ENCODE results near the gene THAP12. TPM values are rescaled to one million over a fixed set of nuclear protein-coding genes. Genes with fewer than 3 reads are reported as not detected.
"Not testable (repeated sequence)": the region's sequence is repeated elsewhere in the genome, so short reads cannot be mapped to it uniquely, and the experiment has no call there.

THAP12 gene
- total RNA-seq, 1 donor from 2014 or later: 24.1 TPM

- no peak overlapping the region for H3K4me3 ChIP-seq (ENCODE audit: low read depth, low read length)
- no peak for DNase-seq (ENCODE audit: low read depth)
- peak; percentile 8 for TF ChIP-seq CTCF (conservative IDR thresholded peaks at IDR 0.05; ENCODE audit: low read depth, low read length)
Measured at GRCh38 chr11:76410851-76411357, 30.0 kb upstream of the THAP12 start.

- peak overlapping the region; percentile 29 for H3K4me3 ChIP-seq (ENCODE audit: low read depth, low read length)
- DNase-seq (ENCODE audit: low read depth): peak; percentile 63
- no peak for TF ChIP-seq CTCF (conservative IDR thresholded peaks at IDR 0.05; ENCODE audit: low read depth, low read length)
Measured at GRCh38 chr11:76408171-76408965, 27.4 kb upstream of the THAP12 start.

- no peak overlapping the region for H3K4me3 ChIP-seq (ENCODE audit: low read depth, low read length)
- TF ChIP-seq CTCF (conservative IDR thresholded peaks at IDR 0.05; ENCODE audit: low read depth, low read length): no peak
- DNase-seq (ENCODE audit: low read depth): no peak
Measured at GRCh38 chr11:76406359-76406758, 25.4 kb upstream of the THAP12 start.

GRCh38 chr11:76401484-76401883, 20.6 kb upstream of the THAP12 start:
- DNase-seq (ENCODE audit: low read depth); H3K4me3 ChIP-seq (ENCODE audit: low read depth, low read length): not testable (repeated sequence)

- no peak for TF ChIP-seq CTCF (conservative IDR thresholded peaks at IDR 0.05; ENCODE audit: low read depth, low read length)
Measured at GRCh38 chr11:76400967-76401366, 20.0 kb upstream of the THAP12 start.

GRCh38 chr11:76397383-76397782, 16.5 kb upstream of the THAP12 start:
- H3K4me3 ChIP-seq (ENCODE audit: low read depth, low read length): no peak overlapping the region
- no peak for DNase-seq (ENCODE audit: low read depth)
- TF ChIP-seq CTCF (conservative IDR thresholded peaks at IDR 0.05; ENCODE audit: low read depth, low read length): no peak

More at GRCh38 chr11:76400967-76401366, 20.0 kb upstream of the THAP12 start:
- no peak for DNase-seq (ENCODE audit: low read depth)
- no peak overlapping the region for H3K4me3 ChIP-seq (ENCODE audit: low read depth, low read length)

- H3K4me3 ChIP-seq (ENCODE audit: low read depth, low read length): no peak overlapping the region
- no peak for TF ChIP-seq CTCF (conservative IDR thresholded peaks at IDR 0.05; ENCODE audit: low read depth, low read length)
- no peak for DNase-seq (ENCODE audit: low read depth)
Measured at GRCh38 chr11:76395296-76395695, 14.4 kb upstream of the THAP12 start.

Measured in epithelial cell of proximal tubule (primary cell).